Measurements from ENCODE around the gene MMP12.

DNA sequence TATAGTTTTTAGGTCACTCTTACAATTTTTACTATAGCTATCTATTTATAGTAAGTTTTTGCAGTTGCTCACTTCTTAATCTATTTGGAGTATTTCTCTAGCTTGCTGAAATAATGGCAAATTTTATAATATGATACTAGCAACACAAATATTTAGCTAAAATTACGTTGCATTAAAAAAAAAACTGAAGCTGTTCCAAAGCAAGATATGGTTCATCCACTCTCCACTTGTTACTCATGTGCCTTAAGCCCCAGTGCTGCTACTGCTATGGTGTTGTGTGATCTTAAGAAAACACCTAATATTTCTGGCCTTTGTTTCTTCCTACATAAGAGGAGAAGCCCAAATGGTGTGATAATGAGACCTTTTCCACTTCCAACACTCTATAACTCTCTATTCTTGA is 31.9 kb downstream of the MMP12 start:
- no peak for TF ChIP-seq GATA3 (IDR thresholded peaks at IDR 0.05; ENCODE audit: low read depth, low read length)
- no peak for TF ChIP-seq GATA2 (IDR thresholded peaks at IDR 0.05; ENCODE audit: low read depth, low read length)

Data from SH-SY5Y (cell line).